NCI-H226 (cell line): ENCODE data around the gene SAMD14.
A peak's percentile ranks its signal among the peaks of the same experiment; 100 is the strongest.

Experiments
- DNase-seq: peaks from one replicate; pipeline ENCODE4 v3.0.0-alpha.2; 2015

The SAMD14 gene

DNA sequence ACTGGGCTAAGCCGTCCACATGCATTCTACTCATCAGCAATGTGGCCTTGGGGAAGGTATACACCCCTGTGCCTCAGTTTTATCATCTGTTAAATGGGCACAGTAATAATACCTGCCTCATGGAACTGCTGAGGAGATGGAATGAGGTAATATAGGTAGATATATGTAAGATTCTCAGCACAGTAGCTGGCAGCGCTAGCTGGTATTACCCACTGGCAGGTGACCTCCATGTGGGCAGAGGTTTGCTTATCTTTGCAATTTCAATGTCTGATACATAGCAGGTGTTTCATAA is 34.7 kb upstream of the SAMD14 start:
- DNase-seq, result no peak

DNA sequence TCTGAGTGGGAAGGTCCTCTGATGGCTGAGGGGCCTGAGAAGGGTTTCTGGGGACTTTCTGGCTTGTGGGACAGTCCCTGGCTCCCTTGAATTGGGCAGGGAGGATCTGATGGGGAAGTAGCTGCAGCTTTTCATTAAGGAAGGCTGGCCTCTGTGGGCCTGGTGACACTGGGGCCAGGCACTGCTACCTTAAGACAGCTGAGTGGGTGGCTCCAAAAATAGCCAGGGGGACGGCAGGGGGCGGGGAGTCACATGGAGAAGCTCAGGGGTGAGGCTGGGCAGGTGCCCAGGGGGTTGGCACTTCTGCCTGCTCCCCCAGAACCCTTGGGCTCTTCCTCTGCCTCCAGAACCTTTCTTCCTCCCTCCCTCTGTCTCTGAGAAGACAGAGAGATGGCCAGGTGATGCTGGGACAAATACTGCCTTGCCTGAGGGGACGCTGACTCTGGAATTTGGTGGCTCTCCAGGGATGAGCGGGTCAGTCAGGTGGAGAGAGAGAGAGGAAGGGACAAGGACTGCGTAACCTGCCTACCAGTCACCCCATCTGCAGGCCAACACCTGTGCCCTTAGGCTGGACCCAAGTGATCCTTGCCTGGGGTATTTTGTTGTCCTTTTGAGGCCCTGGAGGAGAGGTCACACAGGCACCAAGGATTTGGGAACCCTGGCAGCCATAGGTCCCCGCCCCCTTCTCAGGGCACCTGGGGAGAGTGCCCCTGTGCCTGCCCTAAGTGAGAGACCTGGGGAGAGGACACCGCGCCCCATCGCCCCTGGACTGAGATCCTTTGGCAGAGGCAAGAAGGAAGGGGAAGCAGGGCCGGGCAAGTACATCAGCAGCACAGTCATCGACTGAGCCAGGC is 34.1 kb upstream of the SAMD14 start:
- no peak for DNase-seq

DNA sequence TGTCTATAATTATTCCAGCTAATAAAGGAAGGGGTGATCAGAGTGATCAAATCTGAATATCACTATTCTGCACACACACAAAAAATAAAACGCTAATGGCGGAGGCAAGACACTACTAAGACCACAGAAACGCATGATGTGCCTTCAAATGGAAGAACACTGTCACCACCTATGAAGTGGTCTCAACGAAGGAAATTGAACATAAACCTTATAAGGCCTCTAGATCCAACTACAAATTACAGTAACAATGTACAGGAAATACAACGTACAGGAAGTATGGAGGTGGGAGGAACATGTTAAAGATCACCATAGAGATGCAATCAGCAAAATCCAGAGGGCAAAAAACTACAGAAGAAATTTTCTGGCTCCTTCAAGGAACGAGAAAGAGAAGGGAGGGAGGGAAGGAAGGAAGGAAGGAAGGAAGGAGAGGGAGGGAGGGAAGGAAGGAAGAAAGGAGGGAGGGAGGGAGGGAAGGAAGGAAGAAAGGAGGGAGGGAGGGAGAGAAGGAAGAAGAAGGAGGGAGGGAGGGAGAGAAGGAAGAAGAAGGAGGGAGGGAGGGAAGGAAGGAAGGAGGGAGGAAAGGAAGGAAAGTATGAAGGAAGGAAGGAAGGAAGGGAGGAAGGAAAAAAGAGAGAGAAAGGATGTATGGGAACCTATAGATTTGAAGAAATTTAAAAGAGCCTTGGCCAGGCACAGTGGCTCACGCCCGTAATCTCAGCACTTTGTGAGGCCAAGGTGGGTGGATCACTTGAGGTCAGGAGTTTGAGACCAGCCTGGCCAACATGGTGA is 32.7 kb upstream of the SAMD14 start:
- DNase-seq, result no peak

DNA sequence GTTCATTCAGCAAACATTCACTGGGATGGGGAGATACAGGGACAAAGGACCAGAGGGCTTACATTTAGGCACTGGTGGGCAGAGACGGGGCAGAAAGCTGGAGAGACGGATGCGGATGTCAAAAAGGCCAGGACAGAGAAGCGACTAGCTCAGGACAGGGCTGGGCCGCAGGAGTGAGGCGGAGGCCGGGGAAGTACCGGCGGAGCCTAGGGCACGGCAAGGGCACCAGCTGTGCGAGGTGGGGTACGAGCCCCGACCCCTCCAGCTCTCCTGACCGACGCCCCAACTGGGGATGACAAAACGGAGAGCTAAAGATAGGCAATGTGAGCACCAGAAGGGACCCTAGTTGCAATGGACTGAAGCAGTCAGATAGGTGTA is 31.9 kb upstream of the SAMD14 start:
- no peak for DNase-seq

DNA sequence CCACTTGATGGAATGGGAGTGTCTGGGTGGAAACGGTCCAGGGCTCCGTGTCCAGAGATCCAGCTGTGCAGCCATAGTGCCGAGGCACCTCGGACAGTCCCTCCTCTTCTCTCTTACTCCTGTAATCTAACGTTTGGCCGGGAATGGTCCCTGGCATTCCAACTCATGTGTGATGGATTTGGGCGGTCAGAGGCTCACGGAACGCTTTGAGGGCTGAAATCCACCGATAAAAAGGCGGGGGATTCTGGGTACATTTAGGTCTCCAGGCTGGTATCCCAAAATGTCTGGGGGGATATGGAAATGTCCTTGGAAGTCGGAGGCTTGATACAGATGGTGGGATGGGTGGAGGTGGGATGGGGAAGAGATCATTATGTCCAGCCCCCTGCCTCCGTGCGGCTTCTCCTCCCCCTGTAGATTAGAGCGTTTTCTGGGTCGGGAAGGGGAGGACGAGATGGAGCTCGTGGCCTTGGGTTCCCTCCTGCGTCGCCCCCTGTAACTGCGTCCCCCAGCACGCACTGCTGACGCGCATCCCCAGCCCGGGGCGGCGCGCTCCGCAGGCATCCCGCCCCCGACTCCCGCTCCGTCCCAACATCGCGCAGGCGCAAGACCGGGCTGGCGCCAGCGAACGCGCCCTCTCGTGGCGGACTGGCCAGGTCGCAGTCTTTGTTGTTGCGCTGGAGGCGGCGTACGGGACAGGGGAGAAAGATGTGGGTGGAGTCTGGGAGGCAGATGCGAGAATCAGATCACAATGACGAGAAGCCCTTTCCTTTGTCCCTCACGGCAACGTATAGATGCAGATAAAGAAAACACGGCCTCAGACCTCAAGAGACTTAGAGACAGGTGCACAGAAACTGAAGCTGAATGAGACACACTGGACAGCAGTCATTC is 31.3 kb upstream of the SAMD14 start:
- peak; percentile 68 for DNase-seq

- no peak for DNase-seq
These were observed 27.9 kb upstream of the SAMD14 start for GRCh38 chr17:50157891-50158290.

DNA sequence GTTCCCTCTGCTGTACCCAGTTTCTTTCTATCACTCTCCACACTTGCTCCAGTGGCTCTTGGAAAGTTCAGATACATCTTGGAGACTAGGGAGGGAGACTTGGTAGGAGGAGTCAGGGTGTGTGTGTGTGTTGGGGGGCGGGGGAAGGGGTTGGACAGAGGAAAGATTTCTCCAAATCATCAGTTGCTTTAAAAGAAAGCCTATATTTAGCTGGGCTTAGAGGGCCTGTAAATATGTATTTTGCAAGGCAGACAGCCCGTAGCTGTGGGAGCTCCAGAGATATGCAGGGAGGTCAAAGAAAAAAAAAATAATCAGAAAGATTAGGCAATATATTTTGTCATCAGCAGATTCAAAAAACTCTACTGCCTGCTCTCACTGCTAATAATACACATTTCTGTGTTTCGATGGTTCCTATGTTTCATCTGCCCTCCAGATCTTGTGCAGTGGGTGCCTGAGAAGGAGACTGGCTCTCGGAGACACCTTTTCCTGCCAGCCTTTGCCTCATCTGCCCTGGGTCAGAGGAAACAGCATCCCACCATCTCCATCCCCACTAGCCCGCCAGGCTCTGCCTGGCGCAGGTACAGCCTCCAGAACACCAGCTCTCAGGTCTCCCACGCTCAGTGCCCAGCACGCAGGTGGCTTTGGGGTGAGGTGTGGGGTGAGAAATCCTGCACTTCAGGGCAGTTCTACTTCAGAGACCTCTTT is 25.3 kb upstream of the SAMD14 start:
- no peak for DNase-seq

- no peak for DNase-seq
These were observed 24.6 kb upstream of the SAMD14 start for GRCh38 chr17:50154604-50155003.

- peak; percentile 79 for DNase-seq
These were observed 24.0 kb upstream of the SAMD14 start for GRCh38 chr17:50153650-50154575.

DNA sequence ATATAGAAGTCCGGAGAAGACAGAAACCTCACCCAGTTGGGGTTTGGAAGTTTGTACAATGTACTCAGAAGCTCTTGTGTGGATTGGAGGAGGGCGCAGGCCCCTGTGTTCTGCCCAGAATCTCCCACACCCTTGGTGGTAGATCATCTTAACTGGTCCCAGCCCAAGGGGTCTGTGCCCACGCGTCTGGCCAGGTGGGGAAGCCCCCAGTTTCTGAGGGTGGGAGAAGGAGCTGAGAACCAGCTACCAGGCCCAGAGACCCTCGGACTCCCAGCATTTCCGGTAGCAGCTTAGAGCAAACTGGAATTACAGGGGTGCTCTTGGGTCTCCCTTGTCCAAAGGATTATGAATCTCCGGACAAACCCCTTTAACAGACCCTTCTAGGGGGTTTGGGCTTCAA is 22.8 kb upstream of the SAMD14 start:
- DNase-seq, result no peak

DNA sequence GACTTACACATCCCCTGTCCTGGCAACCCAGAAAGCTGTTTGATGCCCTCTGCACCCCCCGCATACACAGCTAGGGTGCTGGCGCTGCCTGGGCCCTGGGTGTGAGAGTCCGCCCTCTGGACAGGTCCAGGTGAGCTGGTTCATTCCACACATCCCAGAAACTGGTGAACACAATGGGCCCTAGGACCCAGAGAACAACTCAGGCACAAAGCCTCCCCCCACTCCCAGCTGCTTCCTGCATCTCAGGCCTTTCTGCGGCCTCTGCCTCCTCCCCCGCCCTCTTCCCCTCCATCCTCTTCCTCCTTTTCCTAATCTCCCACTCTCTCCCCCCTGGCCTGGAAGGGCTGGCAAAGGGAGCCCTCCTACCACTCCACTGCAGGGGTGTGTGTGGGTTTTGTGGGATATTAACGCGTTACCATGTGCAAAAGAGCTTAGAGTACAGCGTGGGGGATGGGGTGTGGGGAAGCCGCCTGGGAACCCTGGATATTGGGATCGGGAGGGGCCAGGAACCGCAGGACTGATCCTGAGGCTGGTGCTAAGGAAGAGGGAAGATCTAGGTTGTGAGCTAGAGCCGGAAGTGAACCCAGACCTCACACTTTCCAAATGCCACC is 22.1 kb upstream of the SAMD14 start:
- DNase-seq, result peak; percentile 94

DNA sequence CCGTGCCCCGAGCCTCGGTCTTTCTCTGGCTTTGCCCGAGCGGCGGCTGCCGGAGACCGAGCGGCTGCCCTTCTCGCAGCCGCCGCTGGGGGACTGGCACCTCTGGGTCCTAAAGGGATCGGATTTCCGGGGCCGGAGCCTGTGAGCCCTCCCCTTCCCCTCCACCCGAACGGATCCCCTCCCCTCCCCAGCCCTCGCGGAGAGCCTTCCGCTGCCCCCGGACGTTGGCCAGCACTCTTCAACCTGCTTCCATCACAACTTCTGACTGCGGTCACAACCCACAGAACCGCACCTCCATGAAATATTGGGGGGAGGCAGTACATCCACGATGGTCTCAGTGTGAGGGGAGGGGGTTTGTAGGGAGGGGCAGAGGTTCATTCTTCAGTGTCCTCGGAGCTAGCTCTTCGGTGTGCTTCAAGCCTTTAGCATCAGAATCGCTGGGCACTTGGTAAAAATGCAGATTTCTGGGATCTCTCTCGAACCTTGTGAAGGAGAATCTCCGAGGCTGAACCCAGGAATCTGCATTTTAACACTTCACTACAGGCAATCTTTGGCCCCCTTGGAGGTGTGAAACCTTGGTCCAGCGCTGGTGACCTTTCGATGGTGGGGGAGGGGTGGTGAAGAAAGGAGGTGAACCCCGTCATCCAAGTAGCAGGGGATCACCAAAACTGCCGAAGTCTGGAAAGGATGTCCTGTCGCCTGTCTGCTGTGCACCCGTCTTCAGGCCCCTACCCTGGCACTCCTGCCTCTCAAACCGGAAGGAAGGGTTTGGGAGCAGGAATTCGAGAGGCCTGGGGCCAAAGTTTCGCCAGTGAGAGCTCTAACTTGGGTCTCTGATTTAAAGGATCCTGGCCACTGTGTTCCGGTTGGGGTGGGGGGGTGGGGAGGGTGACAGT is 21.3 kb upstream of the SAMD14 start:
- DNase-seq, result peak; percentile 90

DNA sequence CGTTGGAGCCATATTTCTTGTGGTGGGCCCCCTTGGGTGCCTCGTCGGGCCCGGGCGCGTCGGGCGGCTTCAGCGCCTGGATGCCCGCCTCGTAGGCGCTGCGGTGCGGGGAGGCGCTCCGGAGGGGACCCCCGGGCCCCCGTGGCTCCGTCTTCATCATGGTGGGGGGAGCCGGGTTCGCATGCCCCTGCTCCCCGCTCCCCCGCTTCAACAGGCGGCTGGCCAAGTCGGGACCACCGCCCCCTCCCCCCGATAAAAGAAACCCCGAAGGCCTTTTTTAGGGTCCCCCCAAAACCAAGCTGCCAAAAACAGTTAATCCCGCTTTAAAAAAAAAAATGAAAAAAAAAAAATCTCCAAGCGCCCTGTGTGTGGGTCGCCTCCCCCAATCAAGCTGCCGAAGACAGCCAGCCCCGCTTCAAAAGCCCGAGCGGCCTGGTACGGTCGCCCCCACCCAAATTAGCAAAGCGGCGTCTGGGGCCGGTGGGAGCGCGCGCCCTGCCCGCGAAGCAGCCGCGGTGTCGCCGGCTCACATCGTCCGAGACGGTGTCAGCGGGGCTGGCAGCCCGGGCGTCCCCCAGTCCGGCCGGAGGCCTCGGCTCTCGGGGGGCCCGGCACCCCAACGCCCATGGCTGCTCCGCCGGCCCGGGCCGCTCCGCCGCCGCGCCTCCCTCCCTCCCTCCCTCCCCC is 20.5 kb upstream of the SAMD14 start, which contains the start of gene PPP1R9B:
Gene PPP1R9B, minus strand, starts transcription at position 324 of the 687 bp plus-strand sequence. Its CDS starts 164 bp downstream, at position 160.
- no peak for DNase-seq

DNA sequence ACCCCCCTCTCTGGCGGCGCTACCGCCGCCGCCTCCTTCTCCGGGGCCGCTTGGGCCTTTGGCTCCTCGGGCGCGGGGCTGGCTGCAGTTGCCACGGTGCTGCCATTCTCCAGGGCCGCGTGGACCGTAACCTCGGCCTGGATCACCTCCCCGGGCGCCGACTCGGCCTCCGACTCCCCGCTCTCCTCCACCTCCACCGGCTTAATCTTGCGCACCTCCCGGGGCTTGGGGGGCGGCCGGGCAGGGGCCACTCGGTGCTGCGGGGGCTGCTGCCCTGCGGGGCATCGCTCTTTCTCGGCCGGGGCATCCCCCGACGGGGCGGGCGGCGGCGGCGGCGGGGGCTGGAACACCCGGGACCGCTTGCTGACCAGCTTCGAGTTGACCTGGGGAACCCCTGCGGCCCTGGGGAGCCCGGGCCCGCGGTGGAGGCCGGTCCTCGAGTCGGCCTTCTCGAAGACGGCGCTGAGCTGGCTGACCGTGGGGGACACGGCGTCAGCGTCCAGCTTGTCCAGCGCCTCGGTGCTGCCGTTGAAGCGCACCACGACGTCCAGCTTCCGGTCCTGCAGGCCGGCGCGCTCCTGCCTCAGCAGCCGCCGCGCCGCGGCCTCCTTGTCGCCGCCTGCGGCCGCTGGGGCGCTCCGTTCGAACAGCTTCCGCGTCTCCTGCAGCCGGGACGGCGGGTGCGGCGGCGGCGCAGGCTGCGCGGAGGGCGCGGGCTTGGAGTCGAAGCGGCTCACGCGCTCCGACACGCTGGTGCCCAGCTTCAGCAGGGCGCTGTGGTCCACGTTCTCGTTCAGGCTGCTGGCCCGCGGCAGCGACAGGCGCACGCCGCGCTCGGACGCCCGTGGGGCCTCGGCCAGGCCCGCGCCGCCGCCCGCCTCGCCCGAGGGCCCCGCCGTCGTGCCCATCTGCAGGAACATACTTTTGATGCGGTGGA is 19.7 kb upstream of the SAMD14 start:
- no peak for DNase-seq

GRCh38 chr17:50149091-50149416 is 19.1 kb upstream of the SAMD14 start:
- no peak for DNase-seq

DNA sequence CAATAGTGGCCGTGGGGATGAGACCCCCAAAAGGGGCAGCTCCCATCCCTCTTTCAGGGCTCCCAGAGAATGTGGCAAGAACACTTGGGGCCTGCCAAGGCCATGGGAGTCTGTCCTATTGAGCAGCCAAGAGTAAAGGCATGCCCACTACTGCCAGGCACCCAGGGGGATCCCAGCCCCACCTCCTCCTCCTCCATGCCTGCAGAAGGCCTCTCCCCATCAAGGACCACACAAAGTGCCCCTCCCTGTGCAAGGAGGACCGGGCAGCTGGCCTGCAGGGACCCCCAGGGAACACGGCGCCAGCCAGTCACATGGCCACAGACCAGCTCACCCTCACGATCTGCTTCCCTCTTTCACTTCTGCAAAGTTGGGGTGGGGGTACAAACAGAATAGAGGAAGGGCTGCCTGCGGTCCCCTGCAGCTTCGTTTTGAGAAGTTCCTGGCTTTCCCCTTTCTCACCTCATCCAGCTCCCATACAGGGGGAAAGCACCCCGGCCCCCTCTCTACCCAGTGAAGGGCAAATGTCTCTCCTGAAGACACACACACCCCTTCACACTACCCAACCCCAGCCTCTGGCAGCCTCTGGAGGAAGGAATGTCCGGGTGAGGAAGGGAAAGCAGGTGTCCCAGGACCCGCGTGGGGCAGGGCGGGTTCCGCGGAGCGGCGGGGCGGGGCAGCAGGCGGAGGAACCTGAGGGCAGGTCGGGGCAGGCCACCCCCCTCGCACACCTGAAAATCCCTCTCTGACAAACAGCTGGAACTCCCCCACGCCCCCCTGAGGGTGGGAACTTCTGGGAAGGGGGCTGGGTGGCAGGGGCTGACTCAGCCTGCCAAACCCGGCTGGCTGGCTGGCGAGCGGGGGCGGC is 18.5 kb upstream of the SAMD14 start:
- peak; percentile 50 for DNase-seq

DNA sequence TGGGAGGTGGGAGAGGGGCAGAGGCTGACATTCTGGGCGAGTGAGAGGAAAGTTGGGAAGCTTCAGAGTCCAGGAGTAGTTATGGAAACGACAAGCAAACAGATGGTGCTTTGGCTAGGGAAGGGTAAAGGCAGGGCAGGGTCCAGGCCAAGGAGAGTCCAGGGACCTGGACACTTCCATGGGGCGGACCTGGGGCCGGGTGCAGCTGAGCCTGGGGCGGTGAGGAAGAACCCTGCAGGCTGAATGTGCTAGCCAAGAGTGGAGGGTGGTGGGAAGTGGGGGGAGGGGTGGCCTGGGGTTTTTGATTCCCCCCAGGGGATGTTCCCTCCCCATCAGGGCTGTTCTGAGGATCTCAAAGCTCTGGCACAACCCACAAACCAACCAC is 17.9 kb upstream of the SAMD14 start:
- DNase-seq, result no peak
